GM21515 (cell line): ENCODE results near the gene FADS2.

Experiments
- ATAC-seq: cut with Tn5 transposase; IDR thresholded peaks from one replicate; pipeline ENCODE4 v1.9.1; 2021; ENCODE audit not compliant: unreplicated experiment

Gene FADS2

DNA sequence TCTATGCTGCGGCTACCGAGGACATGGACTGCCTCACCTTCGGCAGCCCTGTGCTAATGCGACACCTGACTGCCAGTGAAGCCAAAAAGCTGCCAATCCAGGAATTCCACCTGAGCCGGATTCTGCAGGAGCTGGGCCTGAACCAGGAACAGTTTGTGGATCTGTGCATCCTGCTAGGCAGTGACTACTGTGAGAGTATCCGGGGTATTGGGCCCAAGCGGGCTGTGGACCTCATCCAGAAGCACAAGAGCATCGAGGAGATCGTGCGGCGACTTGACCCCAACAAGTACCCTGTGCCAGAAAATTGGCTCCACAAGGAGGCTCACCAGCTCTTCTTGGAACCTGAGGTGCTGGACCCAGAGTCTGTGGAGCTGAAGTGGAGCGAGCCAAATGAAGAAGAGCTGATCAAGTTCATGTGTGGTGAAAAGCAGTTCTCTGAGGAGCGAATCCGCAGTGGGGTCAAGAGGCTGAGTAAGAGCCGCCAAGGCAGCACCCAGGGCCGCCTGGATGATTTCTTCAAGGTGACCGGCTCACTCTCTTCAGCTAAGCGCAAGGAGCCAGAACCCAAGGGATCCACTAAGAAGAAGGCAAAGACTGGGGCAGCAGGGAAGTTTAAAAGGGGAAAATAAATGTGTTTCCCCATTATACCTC, 32.1 kb upstream of the FADS2 start:
- ATAC-seq, result no peak

DNA sequence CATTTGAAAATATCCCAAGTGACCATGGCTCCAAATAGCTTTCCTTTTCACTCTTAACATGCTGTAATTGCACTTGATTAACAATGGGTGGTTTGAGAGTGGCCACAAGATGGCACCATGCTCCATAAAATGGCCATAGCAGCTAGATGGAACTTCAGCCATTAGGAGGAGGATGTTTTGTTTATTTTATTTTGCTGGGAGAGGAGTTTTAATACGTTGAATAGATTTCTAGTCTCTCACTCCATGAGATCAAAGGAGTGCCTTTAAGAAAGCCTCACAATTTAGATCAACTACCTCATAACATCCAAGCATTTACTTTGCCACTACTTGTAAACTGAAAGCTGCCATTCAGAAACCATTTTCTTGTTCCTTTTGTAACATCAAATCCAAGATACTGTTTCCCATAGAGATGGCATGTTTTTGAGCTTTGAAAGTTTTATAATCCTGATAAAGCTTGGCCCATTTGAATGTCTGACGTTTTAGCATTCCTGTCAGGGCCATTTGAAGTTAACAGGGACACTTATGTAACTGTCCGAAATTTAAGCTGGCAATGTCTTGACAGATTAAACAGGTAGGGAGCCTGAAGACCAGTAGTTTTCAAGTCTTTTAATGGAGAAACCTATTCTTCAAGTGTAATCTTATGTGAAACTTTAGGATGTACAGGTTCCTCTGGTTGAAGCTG, 30.7 kb upstream of the FADS2 start:
- no peak for ATAC-seq

DNA sequence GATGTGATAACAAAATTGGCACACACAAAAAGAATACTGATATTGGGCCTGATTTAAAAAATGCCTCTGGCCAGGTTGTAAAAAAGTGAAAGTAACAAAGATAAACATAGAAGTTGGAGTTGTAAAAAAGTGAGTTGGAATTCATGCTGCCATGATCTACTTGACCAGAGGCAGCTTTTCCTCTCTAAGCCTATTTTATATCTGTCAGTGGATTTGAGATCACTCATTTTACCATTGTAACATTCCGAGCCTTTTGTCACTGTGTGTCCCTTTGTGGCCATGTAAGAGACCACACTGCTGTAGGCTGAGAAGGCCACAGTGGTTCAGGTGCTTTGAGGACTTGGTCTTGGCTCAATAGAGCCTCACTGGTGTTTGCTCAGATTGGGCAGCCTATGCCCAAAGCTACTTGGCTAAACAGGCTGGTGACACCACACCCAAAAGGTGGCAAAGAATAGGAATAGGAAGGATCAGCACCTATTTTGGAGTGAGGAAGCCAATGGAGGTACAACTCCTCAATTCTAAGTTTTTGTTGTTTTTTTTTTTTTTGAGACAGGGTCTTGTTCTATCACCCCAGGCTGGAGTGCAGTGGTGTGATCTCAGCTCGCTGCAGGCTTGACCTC, 28.3 kb upstream of the FADS2 start:
- no peak for ATAC-seq

DNA sequence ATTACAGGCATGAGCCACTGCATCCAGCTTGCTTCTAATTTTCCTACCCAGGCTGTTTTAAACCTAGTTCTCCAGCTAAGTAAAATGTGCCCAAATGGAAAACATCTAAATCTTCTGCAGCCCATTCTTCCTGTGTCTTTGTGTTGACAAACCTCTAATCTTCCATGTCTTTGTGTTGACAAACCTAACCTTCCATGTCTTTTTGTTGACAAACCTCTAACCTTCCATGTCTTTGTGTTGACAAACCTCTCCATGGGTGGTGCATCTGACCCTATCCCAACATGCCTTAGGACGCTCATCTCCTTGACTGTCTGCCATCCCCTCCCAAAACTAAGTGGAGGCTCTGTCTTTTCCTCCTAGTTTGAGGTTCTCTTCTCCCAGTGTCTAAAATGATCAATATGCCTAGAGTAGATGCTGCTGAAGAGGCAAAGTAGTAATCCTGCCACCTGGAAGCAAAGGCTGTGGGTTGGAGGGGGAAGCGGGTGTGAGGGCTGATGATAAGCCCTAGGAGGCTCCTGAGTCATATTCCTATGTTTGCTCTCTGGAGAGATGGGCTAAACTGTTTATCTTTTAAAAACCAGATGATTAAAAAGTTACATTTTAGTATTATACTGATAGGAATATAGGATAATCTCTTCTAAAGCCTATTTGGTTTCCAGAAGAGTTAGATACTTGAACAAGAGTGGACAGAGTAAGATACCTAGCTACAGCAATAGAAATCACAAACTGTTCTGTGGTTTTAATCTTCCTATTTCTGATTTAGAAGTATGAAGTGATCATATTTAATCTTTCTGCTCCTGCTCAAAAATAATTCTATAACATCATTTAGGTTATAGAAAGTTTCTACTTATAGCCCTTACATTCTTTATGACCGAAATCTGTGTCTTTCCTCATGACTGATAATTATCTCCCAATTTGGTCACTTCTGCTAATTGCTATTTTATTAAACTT, 27.5 kb upstream of the FADS2 start:
- no peak for ATAC-seq

DNA sequence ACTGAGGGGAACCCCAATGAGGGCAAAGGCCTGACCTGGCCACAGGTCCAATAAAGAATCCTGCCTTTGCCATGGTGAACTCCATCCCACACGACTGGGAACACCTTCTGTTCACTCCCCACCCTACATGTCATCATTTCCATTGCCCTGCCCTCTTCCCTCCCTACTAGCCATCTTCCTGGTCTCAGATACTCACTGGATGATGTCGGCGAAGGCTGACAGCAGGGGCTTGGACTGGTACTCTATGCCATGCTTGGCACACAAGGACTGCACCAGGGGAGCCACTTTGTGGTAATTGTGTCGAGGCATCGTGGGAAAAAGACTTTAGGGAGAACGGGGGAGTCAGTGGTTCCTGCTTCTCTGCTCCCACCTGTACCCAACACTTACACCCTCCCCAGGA, 25.5 kb upstream of the FADS2 start:
- ATAC-seq, result no peak

DNA sequence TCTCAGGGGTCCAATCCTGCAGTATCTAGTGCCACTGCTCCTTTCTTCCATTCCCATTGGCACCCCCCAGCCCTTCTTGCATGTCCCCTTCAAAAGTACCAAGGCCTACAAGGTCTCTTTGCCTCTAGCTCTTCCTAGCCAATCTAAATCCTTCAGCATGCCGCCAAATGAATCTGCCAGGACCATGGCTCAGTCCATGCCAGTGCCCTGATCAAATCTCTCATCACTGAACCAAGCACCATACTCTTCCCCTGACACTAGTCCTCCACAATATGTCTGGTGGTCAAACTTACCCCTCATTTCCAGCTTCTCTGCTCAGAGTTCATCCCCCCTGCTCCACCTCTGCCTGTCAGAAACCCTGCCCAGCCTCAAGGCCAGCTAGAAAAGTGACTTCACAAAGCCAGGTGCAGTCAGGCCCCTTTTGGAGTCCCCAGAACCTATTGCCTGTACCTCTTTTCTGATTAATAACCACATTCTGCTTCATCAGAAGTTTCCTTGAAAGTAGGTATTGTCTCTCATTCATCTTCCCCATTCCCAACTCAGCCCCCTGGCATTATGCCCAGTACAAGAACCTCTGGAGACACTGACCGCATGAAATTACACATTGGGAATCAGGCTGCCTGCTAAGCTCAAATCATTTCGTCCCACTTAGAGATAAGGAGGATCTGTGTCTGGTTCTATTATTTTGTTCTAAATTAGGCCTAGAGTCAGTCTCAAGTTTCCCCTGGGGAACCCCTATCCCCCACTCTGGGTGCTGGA, 24.0 kb upstream of the FADS2 start:
- ATAC-seq, result no peak

DNA sequence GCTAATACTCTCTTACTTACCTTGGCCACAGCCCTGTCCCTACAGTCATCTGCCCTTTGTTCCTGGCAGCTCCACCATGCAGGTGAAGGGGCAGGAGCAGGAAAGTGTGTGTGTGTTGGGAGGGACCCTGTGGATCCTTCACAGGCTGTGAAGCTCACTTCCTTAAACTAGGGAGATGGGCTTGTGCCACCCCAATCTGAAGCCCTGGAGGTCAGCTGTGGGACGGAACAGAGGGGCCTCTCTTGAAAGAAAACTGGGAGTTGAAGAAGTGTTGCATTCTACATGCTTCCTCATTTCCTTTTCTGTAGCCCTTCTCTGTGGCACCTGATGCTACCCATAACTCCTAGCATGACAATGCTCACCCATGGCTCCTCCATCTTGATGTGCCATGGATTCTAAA, 23.0 kb upstream of the FADS2 start:
- ATAC-seq, result no peak

DNA sequence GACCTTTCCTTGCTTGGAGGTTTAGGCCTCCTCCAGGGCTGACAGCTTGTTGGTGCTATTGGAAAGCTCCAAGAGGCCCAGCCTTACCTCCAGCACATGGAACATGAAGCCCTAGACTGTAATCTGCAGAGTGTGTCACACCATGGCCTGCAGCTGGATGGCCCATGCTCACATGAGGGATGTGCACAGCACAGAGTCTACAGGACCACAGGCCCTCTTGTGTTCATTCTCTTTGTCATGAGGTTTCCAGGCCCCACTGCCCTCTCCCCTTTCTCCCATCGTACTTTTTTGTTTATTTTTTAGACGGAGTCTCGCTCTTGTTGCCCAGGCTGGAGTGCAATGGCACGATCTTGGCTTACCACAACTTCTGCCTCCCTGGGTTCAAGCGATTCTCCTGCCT, 21.3 kb upstream of the FADS2 start:
- ATAC-seq, result no peak

DNA sequence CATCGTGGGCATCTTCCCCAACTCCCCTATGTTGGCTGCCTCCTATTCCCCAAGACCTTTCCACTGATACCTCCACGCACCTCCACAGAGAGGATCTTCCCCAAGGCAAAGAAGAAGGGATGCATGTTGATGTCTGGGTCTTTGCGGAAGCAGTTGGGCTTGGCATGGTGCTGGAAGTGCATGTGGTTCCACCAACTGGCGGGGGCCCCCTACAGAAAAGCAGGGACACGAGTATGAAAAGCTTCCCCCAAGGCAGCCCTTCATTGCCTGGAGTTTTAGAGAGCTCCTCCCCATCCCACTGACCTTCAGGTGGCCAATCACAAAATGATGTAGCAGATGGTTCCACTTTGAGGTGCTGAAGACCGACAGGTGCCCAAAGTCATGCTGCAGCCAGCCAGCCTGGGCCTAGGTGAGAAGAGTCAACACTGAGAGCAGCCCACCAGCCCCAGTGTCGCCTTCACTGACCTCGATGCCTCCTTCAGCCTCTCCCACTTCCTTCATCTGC, 17.4 kb upstream of the FADS2 start:
- ATAC-seq, result no peak

DNA sequence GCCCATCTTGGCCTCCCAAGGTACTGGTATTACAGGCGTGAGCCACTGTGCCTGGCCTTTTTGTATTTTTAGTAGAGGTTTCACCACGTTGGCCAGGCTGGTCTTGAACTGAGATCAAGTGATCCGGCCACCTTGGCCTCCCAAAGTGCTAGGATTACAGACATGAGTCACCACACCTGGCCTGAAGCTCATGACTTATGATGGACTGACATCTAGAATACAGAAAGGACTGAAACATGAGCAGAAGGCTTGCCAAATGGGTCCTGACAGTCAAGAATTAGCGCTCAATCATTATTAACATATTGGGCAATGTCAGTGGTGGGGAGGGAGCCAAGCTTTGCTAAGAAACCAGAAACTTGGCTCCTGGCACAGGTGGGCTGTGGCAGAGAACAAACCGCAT, 16.3 kb upstream of the FADS2 start:
- no peak for ATAC-seq

DNA sequence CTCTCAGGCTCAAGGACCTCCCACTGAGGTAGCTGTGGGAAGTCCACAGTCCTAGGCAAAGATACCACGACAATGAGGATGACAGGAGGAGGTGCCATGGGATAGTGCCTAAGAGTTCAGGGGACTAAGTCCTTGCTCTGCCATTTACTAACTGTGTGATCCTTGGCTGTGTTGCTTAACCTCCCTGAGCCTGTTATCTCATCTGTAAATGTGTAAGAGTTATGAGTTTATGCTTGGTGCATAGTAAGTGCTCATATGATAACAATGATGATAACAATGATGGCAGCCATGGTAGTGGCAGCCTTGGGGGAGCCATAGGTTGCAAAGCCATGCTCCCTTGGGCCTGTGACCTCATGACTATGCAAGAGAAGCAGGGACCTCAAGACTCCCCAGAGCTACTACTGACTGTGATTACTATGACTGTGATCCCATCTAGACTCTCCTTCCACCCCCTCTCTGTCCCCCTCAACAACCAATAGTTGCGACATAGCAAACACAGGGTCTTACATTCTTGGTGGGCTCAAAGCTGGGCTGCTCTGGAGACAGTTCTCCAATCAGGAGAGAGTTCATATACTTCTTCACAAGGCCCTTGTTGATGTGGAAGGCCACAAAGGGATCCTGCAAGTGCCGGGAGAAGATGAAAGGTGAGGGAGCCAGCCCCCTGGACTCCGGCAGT, 15.2 kb upstream of the FADS2 start:
- no peak for ATAC-seq

DNA sequence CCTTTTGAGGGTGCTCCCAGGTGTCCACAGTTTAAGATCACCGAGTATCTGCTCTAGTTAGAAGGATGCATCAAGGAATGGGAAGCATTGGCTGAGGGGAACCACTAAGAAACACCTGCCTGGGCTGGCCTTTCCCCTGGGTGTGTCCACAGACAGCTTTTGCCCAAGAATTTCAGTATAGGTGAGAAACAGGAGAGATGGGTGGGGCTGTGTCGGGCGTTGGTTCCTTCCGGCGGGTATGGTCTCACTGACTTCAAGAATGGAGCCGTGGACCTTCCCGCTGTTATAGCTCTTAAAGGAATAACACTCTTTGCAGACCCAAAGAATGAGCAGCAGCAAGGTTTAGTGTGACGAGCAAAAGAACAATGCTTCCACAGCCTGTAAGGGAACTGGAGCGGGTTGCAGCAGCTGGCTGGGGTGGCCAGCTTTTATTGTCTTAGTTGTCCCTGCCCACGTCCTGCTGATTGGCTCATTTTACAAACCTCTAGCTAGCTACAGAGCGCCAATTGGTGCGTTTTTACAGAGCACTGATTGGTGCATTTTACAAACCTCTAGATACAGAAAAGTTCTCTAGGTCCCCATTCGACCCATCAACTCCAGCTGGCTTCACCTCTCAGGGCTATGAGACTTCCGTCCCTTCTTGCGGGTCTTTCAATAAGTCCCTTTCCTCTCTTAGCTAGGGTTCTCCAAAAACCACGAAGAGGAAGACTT, 13.7 kb upstream of the FADS2 start:
- no peak for ATAC-seq

DNA sequence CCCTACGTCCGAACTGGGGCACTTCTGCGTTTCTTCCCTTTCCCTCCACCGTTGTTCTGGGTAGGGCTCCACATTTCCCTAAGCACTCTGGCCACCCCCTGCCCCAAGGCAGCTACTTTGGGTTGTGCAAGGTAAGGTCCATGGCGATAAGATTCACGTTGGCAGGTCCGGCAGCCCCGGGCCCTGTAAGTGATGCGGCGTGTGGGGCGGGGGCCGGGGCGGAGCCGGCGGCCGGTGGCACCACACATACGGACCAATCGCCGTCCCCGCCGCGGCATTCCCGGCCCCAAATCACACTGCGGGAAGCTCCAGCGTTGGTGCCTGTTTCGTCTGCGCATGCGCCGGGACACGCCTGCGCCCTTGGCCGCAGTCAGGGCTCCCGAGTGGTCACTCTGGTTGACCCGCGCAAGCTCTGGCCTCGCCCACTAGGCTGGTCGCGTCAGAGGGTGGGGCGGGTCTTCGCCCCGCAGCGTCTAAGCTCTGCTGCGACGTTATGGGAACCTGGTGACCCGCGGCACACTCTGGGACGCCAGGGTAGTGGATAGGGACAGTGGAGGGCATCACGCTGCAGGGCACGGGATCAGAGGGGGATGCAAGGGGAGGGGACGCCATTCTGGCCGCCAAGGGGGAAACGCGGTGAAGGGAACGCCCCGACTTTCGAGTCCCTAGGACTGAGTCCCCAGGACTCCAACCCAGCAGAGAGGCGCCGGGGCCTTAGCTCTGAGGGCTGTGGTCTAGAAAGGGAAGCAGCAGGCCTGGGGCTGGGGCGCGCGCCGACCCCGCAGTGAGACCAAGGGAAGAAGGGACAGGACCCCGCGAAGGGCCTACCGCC, 12.9 kb upstream of the FADS2 start:
- peak; percentile 44 for ATAC-seq

DNA sequence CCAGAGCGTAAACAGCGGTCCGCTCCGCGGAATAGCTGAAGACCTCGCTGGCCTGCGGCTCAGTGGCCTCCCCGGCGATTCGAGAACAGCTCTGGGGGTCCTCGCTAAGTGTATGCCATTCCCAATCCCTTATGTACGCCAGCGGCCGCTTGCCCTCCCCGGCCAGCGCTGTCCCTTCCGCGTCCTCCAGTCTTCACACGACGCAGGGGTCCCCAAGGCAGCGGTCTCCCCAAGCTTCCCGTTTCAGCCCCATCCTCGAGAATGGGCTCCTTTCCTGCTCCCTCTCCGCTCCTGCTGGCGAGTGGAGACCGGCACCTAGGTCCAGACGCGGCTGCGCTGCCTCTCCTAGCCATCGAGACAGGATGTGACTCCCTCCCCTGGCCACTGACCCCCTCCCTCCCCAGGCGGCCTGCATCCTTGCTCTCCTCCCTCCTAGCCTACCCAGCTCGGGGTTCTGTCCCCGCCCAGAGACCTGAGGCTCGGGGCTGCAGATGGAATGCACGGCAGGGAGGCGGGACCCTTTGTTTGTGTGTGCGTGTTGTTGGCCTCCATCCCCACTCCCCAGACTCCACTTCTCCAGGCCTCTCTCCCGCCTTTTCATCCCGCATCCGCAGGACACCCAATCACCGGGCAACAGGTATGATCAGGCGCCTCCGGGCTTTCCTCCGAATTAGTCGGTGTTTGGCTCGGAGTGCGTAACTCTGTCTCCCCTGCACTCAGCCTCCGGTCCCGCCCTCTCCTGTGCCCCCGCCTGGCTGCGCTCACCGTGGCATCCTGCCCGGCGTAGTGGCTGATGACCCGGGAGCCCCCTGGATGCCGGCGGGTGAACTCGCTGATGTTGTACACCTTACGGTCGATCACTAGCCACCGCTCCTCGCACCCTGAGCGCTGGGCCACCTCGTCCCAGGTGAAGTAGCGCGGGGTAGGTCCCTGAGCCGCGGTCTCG, 12.0 kb upstream of the FADS2 start:
- peak; percentile 26 for ATAC-seq

DNA sequence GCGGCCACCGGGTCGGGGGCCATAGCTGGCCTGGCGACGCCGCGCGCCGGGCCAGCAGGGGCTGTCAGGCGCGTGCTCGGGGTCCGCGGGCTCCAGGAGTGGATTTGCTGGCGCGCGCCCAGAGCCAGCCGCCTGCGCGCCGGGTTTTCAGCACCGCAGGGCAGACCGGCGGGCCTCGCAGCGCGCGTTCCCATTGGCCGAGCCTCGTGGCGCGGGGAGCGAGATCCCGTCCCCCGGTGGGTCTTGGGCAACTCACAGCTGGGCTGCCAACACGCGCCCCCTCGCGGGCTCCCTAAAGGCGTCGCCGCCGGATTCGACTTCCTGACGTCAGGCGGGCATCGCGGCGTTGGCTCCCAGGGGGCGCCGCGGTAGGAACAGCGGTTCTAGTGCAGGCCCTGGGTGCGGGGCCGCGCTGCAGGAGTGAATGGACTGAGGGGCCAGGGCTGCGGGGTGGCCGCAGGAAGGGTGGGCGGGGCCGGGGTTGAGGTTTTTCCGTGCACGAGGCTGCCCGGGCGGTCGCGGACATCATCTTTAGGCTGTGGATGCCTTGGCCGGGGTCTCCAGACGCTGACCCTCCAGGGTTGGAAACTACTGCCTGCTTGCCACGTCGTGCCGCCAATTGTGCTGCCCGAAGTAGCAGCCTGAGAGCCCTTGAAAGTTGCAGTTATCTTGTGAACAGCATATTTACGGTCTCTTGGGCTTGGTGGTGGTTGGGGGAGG, 11.2 kb upstream of the FADS2 start, which contains the start of gene FADS1:
FADS1 (minus strand) TSS at position 268 of the 720 bp plus-strand sequence; CDS start at position 194, 74 bp downstream.
- peak; percentile 46 for ATAC-seq

DNA sequence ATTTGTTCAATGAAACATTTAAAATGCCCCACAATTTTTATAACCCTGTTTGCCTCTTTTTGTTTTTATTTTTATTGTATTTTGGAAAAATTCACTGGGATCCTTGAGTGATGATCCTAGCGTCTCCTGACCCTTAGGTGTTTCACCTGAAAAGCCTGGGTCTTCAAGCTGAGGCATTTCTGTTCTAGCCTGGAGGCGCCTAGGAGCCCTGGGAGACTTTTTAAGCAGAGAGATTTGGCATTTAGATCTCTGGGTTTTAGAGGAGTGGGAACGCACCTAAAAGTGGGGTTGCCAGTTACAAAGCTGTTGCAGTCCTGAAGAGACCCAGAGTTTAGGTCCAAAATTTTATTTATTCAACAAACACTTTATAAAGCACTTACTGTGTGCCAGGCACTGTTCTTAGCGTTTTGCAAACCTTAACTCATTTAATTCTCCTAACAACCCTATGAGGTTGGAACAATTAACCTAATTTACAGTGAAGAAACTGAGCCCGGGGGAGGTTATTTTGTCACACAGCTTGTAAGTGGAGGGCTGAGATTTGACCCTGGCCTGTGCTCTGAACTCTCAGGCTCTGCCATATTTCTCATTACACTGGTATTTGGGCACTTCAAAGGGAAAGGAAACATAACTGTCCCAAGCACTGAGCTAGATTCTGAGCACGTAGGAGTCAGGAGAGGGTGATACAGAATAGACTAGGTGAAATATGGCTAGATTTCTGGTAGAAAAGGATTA, 10.5 kb upstream of the FADS2 start:
- no peak for ATAC-seq
